Activated B cell treated with CpG ODN at 0.5 μM for 24 hours (primary cell): ENCODE results near the gene GTPBP1. TPM values are rescaled to one million over a fixed set of nuclear protein-coding genes. Genes with fewer than 3 reads are reported as not detected.
A peak's percentile ranks its signal among the peaks of the same experiment; 100 is the strongest.

ENCODE experiments used
- ATAC-seq: fragments of 200-7000 bp; cut with Tn5 transposase; one replicate; pipeline ENCODE4 v1.10.0; 2021; ENCODE audit warnings: low read depth, mild to moderate bottlenecking, moderate library complexity
- CTCF ChIA-PET: fragments of 350-600 bp; sonication (Branson Sonifier 250); formaldehyde crosslinking; loops from one replicate; lab custom pipeline; 2021; ENCODE audit warnings: antibody characterized with exemption; lab: Charles Lee
- POLR2A ChIA-PET: fragments of 350-600 bp; sonication (Branson Sonifier 250); formaldehyde crosslinking; loops from one replicate; lab custom pipeline; 2021; ENCODE audit warnings: antibody characterized with exemption; lab: Charles Lee
- DNase-seq: peaks from one replicate; pipeline ENCODE4 v3.0.0; 2022
- H3K27ac Mint-ChIP-seq: one replicate; pipeline ENCODE4 v1.8.0; 2020; ENCODE audit warnings: mixed read lengths
- H3K27me3 Mint-ChIP-seq: one replicate; pipeline ENCODE4 v1.8.0; 2021; ENCODE audit warnings: mixed read lengths
- H3K36me3 Mint-ChIP-seq: one replicate; pipeline ENCODE4 v1.8.0; 2021; ENCODE audit warnings: low read depth, mixed read lengths
- H3K4me1 Mint-ChIP-seq: one replicate; pipeline ENCODE4 v1.8.0; 2021; ENCODE audit warnings: mixed read lengths
- H3K4me3 Mint-ChIP-seq: one replicate; pipeline ENCODE4 v1.8.0; 2020; ENCODE audit warnings: mild to moderate bottlenecking, mixed read lengths
- H3K9me3 Mint-ChIP-seq: one replicate; pipeline ENCODE4 v1.8.0; 2020; ENCODE audit warnings: mixed read lengths
- intact Hi-C: fragments of 100-400 bp; cut with micrococcal nuclease; formaldehyde crosslinking; loops from one replicate; pipeline ENCODE4 v1.15.1; 2024
- total RNA-seq: library from RNA; stranded (reverse); gene quantifications from 2 replicates; pipeline ENCODE4 v1.2.3, GENCODE V29; 2022
- TF ChIP-seq, protein P1 (sequence below): fragments of 200-600 bp; IDR thresholded peaks from one replicate; pipeline ENCODE4 v1.8.0; 2022; ENCODE audit warnings: antibody characterized with exemption, mild to moderate bottlenecking

The GTPBP1 gene
- total RNA-seq, 1 donor from 2014 or later = 103 TPM

DNA sequence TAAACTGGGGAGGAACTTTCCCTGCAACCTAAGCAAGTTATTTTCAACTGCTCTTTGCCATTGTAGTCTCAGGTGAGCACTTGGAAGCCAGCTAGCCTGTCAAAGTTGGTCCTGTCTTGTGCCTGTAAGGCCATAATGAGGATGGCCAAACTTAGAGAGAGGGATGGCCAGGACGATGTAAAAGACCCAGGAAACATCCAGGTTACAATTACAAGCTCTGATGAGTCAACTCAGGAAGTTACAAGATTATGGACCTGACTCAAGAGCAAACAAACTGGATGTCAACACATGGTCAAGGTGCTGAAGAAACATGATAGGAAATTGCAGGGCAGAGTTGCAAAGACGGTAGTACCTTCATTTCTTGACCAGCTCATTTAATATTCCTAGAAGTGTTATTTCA lies 1.6 kb downstream of the GTPBP1 start:
- intact Hi-C loops = loop anchor here (5.0 to 10.0 kb wide), 3 partner anchors 85 to 1337 kb away; partner anchors contain the start of gene DNAL4
- Mint-ChIP-seq H3K4me3 (peak overlapping the region; percentile 88), H3K4me1 (peaks cover 73% of the 10 kb centered on the region), H3K27ac (peak overlapping the region; percentile 85), H3K27me3 (no peaks in the 10 kb centered on the region), H3K36me3 (peaks cover 32% of the 10 kb centered on the region), H3K9me3 (no peaks in the 10 kb centered on the region)
- POLR2A ChIA-PET = interaction anchor here (0.6 to 2.7 kb wide), 6 partner anchors 10 to 309 kb away, joined by 3 to 22 read pairs (median 4); partner anchors contain the start of genes SUN2 and TOMM22
- TF ChIP-seq, protein P1, sequence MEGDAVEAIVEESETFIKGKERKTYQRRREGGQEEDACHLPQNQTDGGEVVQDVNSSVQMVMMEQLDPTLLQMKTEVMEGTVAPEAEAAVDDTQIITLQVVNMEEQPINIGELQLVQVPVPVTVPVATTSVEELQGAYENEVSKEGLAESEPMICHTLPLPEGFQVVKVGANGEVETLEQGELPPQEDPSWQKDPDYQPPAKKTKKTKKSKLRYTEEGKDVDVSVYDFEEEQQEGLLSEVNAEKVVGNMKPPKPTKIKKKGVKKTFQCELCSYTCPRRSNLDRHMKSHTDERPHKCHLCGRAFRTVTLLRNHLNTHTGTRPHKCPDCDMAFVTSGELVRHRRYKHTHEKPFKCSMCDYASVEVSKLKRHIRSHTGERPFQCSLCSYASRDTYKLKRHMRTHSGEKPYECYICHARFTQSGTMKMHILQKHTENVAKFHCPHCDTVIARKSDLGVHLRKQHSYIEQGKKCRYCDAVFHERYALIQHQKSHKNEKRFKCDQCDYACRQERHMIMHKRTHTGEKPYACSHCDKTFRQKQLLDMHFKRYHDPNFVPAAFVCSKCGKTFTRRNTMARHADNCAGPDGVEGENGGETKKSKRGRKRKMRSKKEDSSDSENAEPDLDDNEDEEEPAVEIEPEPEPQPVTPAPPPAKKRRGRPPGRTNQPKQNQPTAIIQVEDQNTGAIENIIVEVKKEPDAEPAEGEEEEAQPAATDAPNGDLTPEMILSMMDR = no peak
- ATAC-seq (no peak), DNase-seq (no peak)
- CTCF ChIA-PET = interaction anchor here (1.2 to 1.4 kb wide), 2 partner anchors 18 to 26 kb away, joined by 3 to 5 read pairs; partner anchors contain the start of gene TOMM22

GRCh38 chr22:38707984-38708383 lies 2.2 kb downstream of the GTPBP1 start:
- DNase-seq (no peak), ATAC-seq (no peak)
- ChIA-PET POLR2A (interaction anchor here (0.8 to 2.7 kb wide), 4 partner anchors 11 to 48 kb away, joined by 3 to 16 read pairs (median 4); partner anchors contain the start of gene SUN2), CTCF (interaction anchor here (1.4 kb wide), 1 partner anchor 17 kb away, joined by 3 read pairs; no protein-coding TSS in a partner anchor)
- Mint-ChIP-seq H3K27ac (peak overlapping the region; percentile 87), H3K36me3 (peaks cover 39% of the 10 kb centered on the region), H3K27me3 (no peaks in the 10 kb centered on the region), H3K4me1 (peaks cover 80% of the 10 kb centered on the region), H3K4me3 (peak overlapping the region; percentile 56), H3K9me3 (no peaks in the 10 kb centered on the region)
- TF ChIP-seq, protein P1 = no peak
- intact Hi-C loops = loop anchor here (5.0 to 10.0 kb wide), 3 partner anchors 84 to 1337 kb away; partner anchors contain the start of gene DNAL4

DNA sequence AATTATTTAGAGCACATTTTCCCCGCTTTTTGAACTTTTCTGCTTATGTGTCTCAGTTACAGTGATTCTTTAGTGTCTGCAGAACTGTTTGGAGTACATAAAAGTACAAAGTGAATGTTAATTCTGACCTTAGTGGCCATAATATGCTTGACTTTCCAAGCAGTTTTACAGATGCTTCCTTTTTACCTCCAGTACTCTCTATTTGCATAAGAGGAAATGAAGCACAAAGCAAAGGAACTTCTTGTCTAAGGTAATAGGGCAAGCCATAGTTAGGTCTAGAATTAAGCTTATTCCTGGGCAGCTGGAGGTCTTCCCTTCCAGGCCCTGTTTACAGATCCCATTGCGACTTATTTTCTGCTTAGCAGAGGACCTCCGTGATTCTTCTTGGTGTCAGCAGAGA lies 3.6 kb downstream of the GTPBP1 start:
- Mint-ChIP-seq H3K9me3 (no peaks in the 10 kb centered on the region), H3K27ac (peak overlapping the region; percentile 87), H3K27me3 (no peaks in the 10 kb centered on the region), H3K36me3 (peaks cover 49% of the 10 kb centered on the region), H3K4me3 (peak overlapping the region; percentile 72), H3K4me1 (peaks cover 83% of the 10 kb centered on the region)
- intact Hi-C loops = loop anchor here (5.0 to 10.0 kb wide), 3 partner anchors 83 to 1335 kb away; partner anchors contain the start of gene DNAL4
- DNase-seq (no peak), ATAC-seq (no peak)
- TF ChIP-seq, protein P1 = no peak
- POLR2A ChIA-PET = interaction anchor here (0.9 to 1.6 kb wide), 4 partner anchors 10 to 45 kb away, joined by 3 to 5 read pairs (median 4); partner anchors contain the start of gene TOMM22
- CTCF ChIA-PET = interaction anchor here (0.6 kb wide), 1 partner anchor 16 kb away, joined by 3 read pairs; no protein-coding TSS in a partner anchor

DNA sequence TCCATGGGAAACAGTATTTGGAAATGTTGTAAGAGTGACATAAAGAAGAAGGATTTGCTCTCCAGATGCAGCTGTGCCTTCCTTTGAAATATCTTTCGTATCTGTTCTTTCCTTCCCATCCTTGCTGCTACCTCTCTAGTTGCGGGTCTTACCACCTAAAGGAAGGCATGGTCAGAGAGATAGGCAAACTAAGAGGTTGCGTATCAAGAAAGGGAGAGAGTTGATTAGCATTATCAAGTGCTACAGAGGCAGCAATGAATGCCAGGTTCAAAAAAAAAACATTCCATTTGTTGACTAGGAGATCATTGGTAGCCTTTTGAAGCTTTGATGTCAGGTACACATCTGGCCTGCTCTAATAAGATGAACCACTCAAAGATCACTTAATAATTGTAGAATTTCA lies 4.6 kb downstream of the GTPBP1 start:
- no peak for ATAC-seq
- DNase-seq = no peak
- peak overlapping the region; percentile 59 for H3K27ac Mint-ChIP-seq
- intact Hi-C loops = no loop called here
- no peaks in the 10 kb centered on the region for H3K9me3 Mint-ChIP-seq
- ChIA-PET POLR2A (interaction anchor here (0.5 to 1.6 kb wide), 4 partner anchors 9 to 609 kb away, joined by 3 to 5 read pairs (median 4); partner anchors contain the start of gene TOMM22), CTCF (interaction anchor here (0.6 kb wide), 1 partner anchor 1284 kb away, joined by 3 read pairs; the partner anchor contains the start of gene FAM83F)
- H3K4me1 Mint-ChIP-seq = peaks cover 83% of the 10 kb centered on the region
- H3K36me3 Mint-ChIP-seq = peaks cover 57% of the 10 kb centered on the region
- H3K27me3 Mint-ChIP-seq = no peaks in the 10 kb centered on the region
- no peak overlapping the region for H3K4me3 Mint-ChIP-seq
- TF ChIP-seq, protein P1 = no peak

DNA sequence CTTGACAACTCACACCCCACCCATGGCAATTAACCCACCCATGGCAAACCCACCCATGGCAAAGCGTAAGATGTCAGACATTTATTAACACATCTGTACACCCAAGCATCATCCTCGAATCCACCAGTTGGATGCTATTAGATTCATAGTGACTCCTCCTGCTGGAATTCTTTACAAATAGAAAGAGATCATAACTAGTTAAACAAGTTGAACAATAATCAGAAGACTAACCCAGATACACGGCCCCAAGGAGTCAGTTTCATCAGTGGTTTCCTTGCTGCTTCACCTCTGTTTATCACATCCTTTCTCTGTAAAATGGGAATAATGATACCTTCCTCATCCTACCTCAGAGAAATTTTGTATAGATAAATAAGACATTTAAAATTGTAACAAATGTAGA lies 5.1 kb downstream of the GTPBP1 start:
- ChIA-PET CTCF (interaction anchor here (0.6 kb wide), 1 partner anchor 1284 kb away, joined by 3 read pairs; the partner anchor contains the start of gene FAM83F), POLR2A (interaction anchor here (0.8 to 1.6 kb wide), 2 partner anchors 8 to 609 kb away, joined by 3 to 5 read pairs; no protein-coding TSS in a partner anchor)
- Mint-ChIP-seq H3K36me3 (peaks cover 62% of the 10 kb centered on the region), H3K4me1 (peaks cover 81% of the 10 kb centered on the region), H3K9me3 (no peaks in the 10 kb centered on the region), H3K4me3 (no peak overlapping the region), H3K27ac (peak overlapping the region; percentile 59), H3K27me3 (no peaks in the 10 kb centered on the region)
- TF ChIP-seq, protein P1 = no peak
- ATAC-seq (no peak), DNase-seq (no peak)
- intact Hi-C loops = no loop called here
